Heart left ventricle (tissue), 16 donors: Measurements from ENCODE around the gene NCMAP. TPM values are rescaled to one million over a fixed set of nuclear protein-coding genes. Genes with fewer than 3 reads are reported as not detected.

Experiments used
- ATAC-seq, 4 donors: fragments of 200-7000 bp; cut with Tn5 transposase; one replicate each; pipeline ENCODE4 v1.9.1; 2020 to 2022; ENCODE audit warnings: moderate library complexity in 4 of 4, mild to moderate bottlenecking in 3 of 4, moderate number of reproducible peaks in 1 of 4
- DNase-seq, 5 donors: peaks; one replicate each; pipeline ENCODE4 v3.0.0-alpha.2; 2020
- H3K27ac ChIP-seq, 12 donors: fragments of 200-600 bp; sonication (generic) in 4 of 12; one replicate each; pipeline versions ENCODE4 v1.5.0 to v1.8.0; 2016 to 2022; ENCODE audit warnings: mild to moderate bottlenecking in 2 of 12
- H3K27me3 ChIP-seq, 9 donors: fragments of 200-600 bp; sonication (generic) in 2 of 9; one replicate each; pipeline versions ENCODE4 v1.5.1 to v1.8.0; 2016 to 2022; ENCODE audit warnings: mild to moderate bottlenecking in 3 of 9
- H3K36me3 ChIP-seq, 9 donors: fragments of 200-600 bp; sonication (generic) in 2 of 9; one replicate each; pipeline versions ENCODE4 v1.5.0 to v1.8.0; 2018 to 2022; ENCODE audit warnings: mild to moderate bottlenecking in 2 of 9
- H3K4me1 ChIP-seq, 12 donors: fragments of 200-600 bp; sonication (generic) in 4 of 12; one replicate each; pipeline versions ENCODE4 v1.5.0 to v1.8.0; 2016 to 2022; ENCODE audit warnings: mild to moderate bottlenecking in 3 of 12
- H3K4me3 ChIP-seq, 12 donors: fragments of 200-600 bp; sonication (generic) in 4 of 12; one replicate each; pipeline versions ENCODE4 v1.5.0 to v1.8.0; 2017 to 2022; ENCODE audit warnings: mild to moderate bottlenecking in 9 of 12, moderate library complexity in 4 of 12
- H3K9me3 ChIP-seq, 12 donors: fragments of 200-600 bp; sonication (generic) in 4 of 12; one replicate each; pipeline versions ENCODE4 v1.5.0 to v1.8.0; 2016 to 2022; ENCODE audit warnings: mild to moderate bottlenecking in 1 of 12
- CTCF ChIP-seq, 12 donors: fragments of 200-600 bp; sonication (generic) in 4 of 12; IDR thresholded peaks; one replicate each; pipeline versions ENCODE4 v1.5.0 to v1.8.0; 2018 to 2022; ENCODE audit warnings: antibody characterized with exemption in 12 of 12, mild to moderate bottlenecking in 5 of 12
- POLR2A ChIP-seq, 2 donors: fragments of 450-650 bp; IDR thresholded peaks; one replicate each; pipeline ENCODE4 v1.6.1; 2017; ENCODE audit warnings: antibody characterized with exemption in 2 of 2, mild to moderate bottlenecking in 2 of 2, moderate library complexity in 2 of 2
- WGBS, 4 donors: extraction: QIAGEN DNeasy Blood & Tissue Kit in 2 of 4; methylation state at CpG; one replicate each; pipeline versions ENCODE4 v1.1.5 to v1.1.7; 2013 to 2018; 5-methylcytosine and 5-hydroxymethylcytosine counted together
- intact Hi-C, 10 donors: fragments of 100-400 bp; cut with DNase I; formaldehyde crosslinking; loops; one replicate each; pipeline versions ENCODE4 v1.11.1 to v1.14.2; 2022
- polyA plus RNA-seq, 2 donors: library from polyadenylated mRNA; stranded (reverse); fragments of 200-250 nt; gene quantifications; one replicate each; pipeline ENCODE4 v1.2.3, GENCODE V29; 2013
- total RNA-seq, 9 donors: library from RNA; depleted of rRNA in 2 of 9; stranded (reverse); fragments of >200 nt in 2 of 9; fragmentation: NEBNext Ultra II Directional in 3 of 9; extraction: Animal tissue kit (Norgen Biotek cat#: 25700) in 3 of 9; gene quantifications; one replicate each; pipeline versions ENCODE4 v1.1.0 to v1.2.4, GENCODE V29; 2016 to 2023
- donor health status: ischemic (EF 13 %, LVEDD 7.1; RV severe dilation, severe dysfunction).
- donor health status: healthy with polysubstance abuse.
- donor health status: DM: no; HTN: yes; CAD: no.
- donor health status: DM: no; HTN: no; CAD: no.
- donor health status: ischemic (EF 25% LVEDD 6.9; RV normal size, moderate dysfunction).
- donor health status: ischemic (EF 25% LVEDD 5.7; RV mildly dilated, moderate dysfunction).
- donor health status: healthy.
- donor health status: DM: yes; HTN: yes; CAD: no.
- donor health status: ischemic (EF 35%, LVEDD 5.7; RV mildly dilated, moderate dysfunction).
- donor health status: nonischemic (EF 11% LVEDD 7.7; RV severe dilation, severe dysfunction).
- donor health status: DM: yes; HTN: yes; CAD: no.
- donor health status: PGD.
- donor health status: ischemic (EF 29% LVEDD 5.4; RV normal size, mild dysfunction).
- donor health status: nonischemic (EF 23%, LVEDD 6.1; RV moderate dilation, normal function).

The NCMAP gene
- total and polyA plus RNA-seq, 11 donors, result 0.08 to 0.29 (median 0.18) TPM; not detected in 5

GRCh38 chr1:24622218-24622617 lies 66.3 kb downstream of the NCMAP start:
- H3K4me1 ChIP-seq, result no peaks in the 10 kb centered on the region
- H3K9me3 ChIP-seq, result no peaks in the 10 kb centered on the region
- ATAC-seq (no peak), DNase-seq (no peak)
- H3K27ac ChIP-seq, result no peak overlapping the region
- intact Hi-C loops, result no loop called here
- 35 to 57% (median 38%) methylated on average over 4 of the region's 4 CpGs for WGBS, 4 donors
- no peak overlapping the region for H3K4me3 ChIP-seq
- H3K36me3 ChIP-seq, result no peaks in the 10 kb centered on the region
- TF ChIP-seq POLR2A (IDR thresholded peaks at IDR 0.05) (no peak), CTCF (IDR thresholded peaks at IDR 0.05) (no peak)
- peaks cover 0 to 10% (median 0%) of the 10 kb centered on the region in 9 donors for H3K27me3 ChIP-seq

- DNase-seq (no peak), ATAC-seq (no peak)
- Histone ChIP-seq H3K36me3 (no peaks in the 10 kb centered on the region), H3K9me3 (no peaks in the 10 kb centered on the region), H3K4me3 (no peak overlapping the region), H3K27me3 (peaks cover 0 to 7% (median 0%) of the 10 kb centered on the region in 9 donors), H3K4me1 (no peaks in the 10 kb centered on the region), H3K27ac (no peak overlapping the region)
- 79 to 98% (median 92%) methylated on average over 1 of the region's 1 CpG for WGBS, 4 donors
- TF ChIP-seq CTCF (IDR thresholded peaks at IDR 0.05) (no peak), POLR2A (IDR thresholded peaks at IDR 0.05) (no peak)
- intact Hi-C loops, result loop anchor here in 7 of 10 donors (5.0 to 10.0 kb wide), 7 partner anchors 86 to 438 kb away; partner anchors contain the start of genes NIPAL3 (in 3 of the 7) and STPG1 (in 3 of the 7)
These were observed 76.9 kb downstream of the NCMAP start for GRCh38 chr1:24632832-24633175.

GRCh38 chr1:24635195-24635843 lies 79.4 kb downstream of the NCMAP start:
- TF ChIP-seq POLR2A (IDR thresholded peaks at IDR 0.05) (no peak), CTCF (IDR thresholded peaks at IDR 0.05) (peak; percentile 31 to 76 (median 60))
- Histone ChIP-seq H3K27ac (no peak overlapping the region), H3K4me3 (no peak overlapping the region), H3K27me3 (peaks cover 0 to 7% (median 0%) of the 10 kb centered on the region in 9 donors), H3K9me3 (no peaks in the 10 kb centered on the region), H3K4me1 (peaks cover 0 to 5% (median 0%) of the 10 kb centered on the region in 12 donors), H3K36me3 (no peaks in the 10 kb centered on the region)
- WGBS, 4 donors, result 18 to 22% (median 21%) methylated on average over 4 of the region's 4 CpGs
- DNase-seq, result peak in 1 of 5 donors; percentile 9
- intact Hi-C loops, result loop anchor here (2.0 to 10.0 kb wide), 11 partner anchors 93 to 441 kb away; partner anchors contain the start of genes NIPAL3 (in 4 of the 10) and STPG1 (in 3 of the 10)
- ATAC-seq, result peak in 3 of 4 donors; percentile 63 to 79 (median 76)

GRCh38 chr1:24636661-24637357 lies 80.9 kb downstream of the NCMAP start:
- no peaks in the 10 kb centered on the region for H3K36me3 ChIP-seq
- peaks cover 0 to 5% (median 0%) of the 10 kb centered on the region in 9 donors for H3K27me3 ChIP-seq
- H3K27ac ChIP-seq, result no peak overlapping the region
- DNase-seq (no peak), ATAC-seq (no peak)
- H3K4me3 ChIP-seq, result no peak overlapping the region
- peaks cover 0 to 11% (median 5%) of the 10 kb centered on the region in 12 donors for H3K4me1 ChIP-seq
- WGBS, 4 donors, result 52 to 66% (median 62%) methylated on average over 3 of the region's 3 CpGs
- no peak for TF ChIP-seq CTCF (IDR thresholded peaks at IDR 0.05)
- TF ChIP-seq POLR2A (IDR thresholded peaks at IDR 0.05), result no peak
- intact Hi-C loops, result loop anchor here (5.0 to 10.0 kb wide), 9 partner anchors 95 to 442 kb away; partner anchors contain the start of genes NIPAL3 (in 4 of the 10) and STPG1 (in 3 of the 10)
- H3K9me3 ChIP-seq, result no peaks in the 10 kb centered on the region
